GM23248 (cell line): ENCODE data around the gene CDC7. TPM values are rescaled to one million over a fixed set of nuclear protein-coding genes. Genes with fewer than 3 reads are reported as not detected.

Source experiments
- DNase-seq: peaks from one replicate; pipeline ENCODE4 v3.0.0-alpha.2; 2015
- H2AFZ ChIP-seq: fragments of 200-600 bp; sonication (generic); 2 replicates; pipeline ENCODE4 v1.6.1; 2016; ENCODE audit warnings: antibody characterized with exemption
- H3F3A ChIP-seq: fragments of 200-600 bp; sonication (generic); 2 replicates; pipeline ENCODE4 v1.6.1; 2016; ENCODE audit warnings: mild to moderate bottlenecking, antibody characterized with exemption, mixed run types; ENCODE audit not compliant: insufficient read depth
- H3K27ac ChIP-seq: fragments of 200-600 bp; sonication (generic); 2 replicates; pipeline ENCODE4 v1.5.1; 2016; ENCODE audit warnings: mild to moderate bottlenecking
- H3K27me3 ChIP-seq: fragments of 200-600 bp; sonication (generic); replicated peaks from 2 replicates; pipeline ENCODE4 v1.6.1; 2016; ENCODE audit warnings: mild to moderate bottlenecking; ENCODE audit not compliant: insufficient read depth
- H3K36me3 ChIP-seq: fragments of 200-600 bp; sonication (generic); 2 replicates; pipeline ENCODE4 v1.6.1; 2016; ENCODE audit warnings: low read depth, mild to moderate bottlenecking
- H3K4me1 ChIP-seq: fragments of 200-600 bp; sonication (generic); 2 replicates; pipeline ENCODE4 v1.6.1; 2016; ENCODE audit warnings: mild to moderate bottlenecking; ENCODE audit not compliant: insufficient read depth
- H3K4me2 ChIP-seq: fragments of 200-600 bp; sonication (generic); one replicate; pipeline ENCODE4 v1.6.1; 2016; ENCODE audit warnings: mild to moderate bottlenecking; ENCODE audit not compliant: unreplicated experiment
- H3K4me3 ChIP-seq: fragments of 200-600 bp; sonication (generic); 2 replicates; pipeline ENCODE4 v1.5.1; 2016; ENCODE audit warnings: mild to moderate bottlenecking
- H3K79me2 ChIP-seq: fragments of 200-600 bp; sonication (generic); 2 replicates; pipeline ENCODE4 v1.6.1; 2016; ENCODE audit warnings: mild to moderate bottlenecking; ENCODE audit not compliant: insufficient read depth
- H3K9ac ChIP-seq: fragments of 200-600 bp; sonication (generic); 2 replicates; pipeline ENCODE4 v1.6.1; 2016; ENCODE audit warnings: mild to moderate bottlenecking
- H3K9me2 ChIP-seq: fragments of 200-600 bp; sonication (generic); 2 replicates; pipeline ENCODE4 v1.6.1; 2016; ENCODE audit warnings: mixed run types, mild to moderate bottlenecking, moderate library complexity; ENCODE audit not compliant: insufficient read depth
- H3K9me3 ChIP-seq: fragments of 200-600 bp; sonication (generic); one replicate; pipeline ENCODE4 v1.6.1; 2017; ENCODE audit warnings: low read depth
- H4K20me1 ChIP-seq: fragments of 200-600 bp; sonication (generic); 2 replicates; pipeline ENCODE4 v1.6.0; 2016; ENCODE audit not compliant: insufficient read depth
- EZH2 ChIP-seq: fragments of 200-600 bp; sonication (generic); IDR thresholded peaks from 2 replicates; pipeline ENCODE4 v1.6.1; 2018; ENCODE audit warnings: antibody characterized with exemption, mild to moderate bottlenecking; ENCODE audit not compliant: insufficient read depth, poor library complexity, severe bottlenecking
- EZH2phosphoT487 ChIP-seq: fragments of 200-600 bp; sonication (generic); IDR thresholded peaks from 2 replicates; pipeline ENCODE4 v1.6.1; 2018; ENCODE audit warnings: antibody characterized with exemption, moderate library complexity, mild to moderate bottlenecking, low read depth; ENCODE audit not compliant: insufficient read depth
- WGBS, 2 experiments: methylation state at CpG; one replicate each; pipeline ENCODE4 v1.1.6; 2015 to 2017; ENCODE audit warnings: low lambda C conversion rate in 2 of 2, low coverage in 1 of 2; ENCODE audit errors: missing lambda C conversion rate in 2 of 2; 5-methylcytosine and 5-hydroxymethylcytosine counted together
- in situ Hi-C: fragments of 300-500 bp; cut with MboI; formaldehyde crosslinking; loops from 2 replicates; pipeline ENCODE4 v1.15.0; 2020
- polyA plus RNA-seq: library from polyadenylated mRNA; unstranded; fragments of >200 nt; fragmentation: Nextera tagmentation; extraction: Ambion mirVana; gene quantifications from 2 replicates; pipeline ENCODE4 v1.2.1, GENCODE V29; 2016
- total RNA-seq: library from RNA; depleted of rRNA; stranded (reverse); fragments of >200 nt; shearing (Covaris generic); gene quantifications from 2 replicates; pipeline ENCODE4 v1.2.3, GENCODE V29; 2014

The CDC7 gene
- total and polyA plus RNA-seq, 2 experiments from 2014 or later: 3.5 to 4.7 TPM

- peaks cover 13% of the 10 kb centered on the region for H3F3A ChIP-seq
- no peak overlapping the region for H3K9ac ChIP-seq
- H3K9me2 ChIP-seq: no peaks in the 10 kb centered on the region
- DNase-seq: no peak
- no peak overlapping the region for H3K27ac ChIP-seq
- H3K4me2 ChIP-seq: no peak overlapping the region
- H3K27me3 ChIP-seq: no peaks in the 10 kb centered on the region
- in situ Hi-C loops: loop anchor here (10.0 kb wide), 1 partner anchor 790 kb away; the partner anchor contains the start of genes GLMN and RPAP2
- no peaks in the 10 kb centered on the region for H4K20me1 ChIP-seq
- WGBS, 2 experiments: 98 to 100% methylated on average over 3 of the region's 3 CpGs
- H2AFZ ChIP-seq: no peak overlapping the region
- H3K4me1 ChIP-seq: peaks cover 17% of the 10 kb centered on the region
- TF ChIP-seq EZH2 (no peak), EZH2phosphoT487 (no peak)
- no peak overlapping the region for H3K4me3 ChIP-seq
- peaks cover 47% of the 10 kb centered on the region for H3K79me2 ChIP-seq
- H3K36me3 ChIP-seq: no peaks in the 10 kb centered on the region
- no peaks in the 10 kb centered on the region for H3K9me3 ChIP-seq
These were observed 4.4 kb downstream of the CDC7 start for GRCh38 chr1:91505086-91505485.

GRCh38 chr1:91506071-91506470, 5.4 kb downstream of the CDC7 start:
- no peaks in the 10 kb centered on the region for H3K27me3 ChIP-seq
- no peaks in the 10 kb centered on the region for H3K9me2 ChIP-seq
- no peak overlapping the region for H3K4me2 ChIP-seq
- TF ChIP-seq EZH2 (no peak), EZH2phosphoT487 (no peak)
- H4K20me1 ChIP-seq: no peaks in the 10 kb centered on the region
- WGBS, 2 experiments: 72 to 76% methylated on average over 4 of the region's 4 CpGs
- H3K27ac ChIP-seq: no peak overlapping the region
- H3K4me1 ChIP-seq: peaks cover 17% of the 10 kb centered on the region
- H3K36me3 ChIP-seq: no peaks in the 10 kb centered on the region
- no peaks in the 10 kb centered on the region for H3K9me3 ChIP-seq
- in situ Hi-C loops: loop anchor here (10.0 kb wide), 1 partner anchor 789 kb away; the partner anchor contains the start of genes GLMN and RPAP2
- H3F3A ChIP-seq: peaks cover 21% of the 10 kb centered on the region
- no peak for DNase-seq
- H3K4me3 ChIP-seq: no peak overlapping the region
- no peak overlapping the region for H3K9ac ChIP-seq
- 0 out of 2 replicates have a peak overlapping the region, but pooled peaks have one; percentile 7 for H2AFZ ChIP-seq
- H3K79me2 ChIP-seq: peaks cover 47% of the 10 kb centered on the region

- Histone ChIP-seq H3K9me3 (no peaks in the 10 kb centered on the region), H3K4me1 (peaks cover 8% of the 10 kb centered on the region; the same call in 1 of the 2 replicates), H3K9ac (no peak overlapping the region), H3K9me2 (no peaks in the 10 kb centered on the region), H3K79me2 (peaks cover 43% of the 10 kb centered on the region), H3K4me2 (no peak overlapping the region), H3K36me3 (no peaks in the 10 kb centered on the region), H3K4me3 (no peak overlapping the region), H3F3A (peaks cover 10% of the 10 kb centered on the region; the same call in 1 of the 2 replicates), H3K27me3 (no peaks in the 10 kb centered on the region), H4K20me1 (no peaks in the 10 kb centered on the region), H2AFZ (no peak overlapping the region), H3K27ac (no peak overlapping the region)
- WGBS, 2 experiments: 97 to 98% methylated on average over 2 of the region's 2 CpGs
- in situ Hi-C loops: loop anchor here (10.0 kb wide), 1 partner anchor 787 kb away; the partner anchor contains the start of genes GLMN and RPAP2
- TF ChIP-seq EZH2 (no peak), EZH2phosphoT487 (no peak)
- DNase-seq: no peak
These were observed 6.7 kb downstream of the CDC7 start for GRCh38 chr1:91507328-91507727.

GRCh38 chr1:91510754-91511153, 10.1 kb downstream of the CDC7 start:
- DNase-seq: no peak
- no peaks in the 10 kb centered on the region for H3K4me1 ChIP-seq
- no peaks in the 10 kb centered on the region for H3K9me3 ChIP-seq
- H3F3A ChIP-seq: peaks cover 9% of the 10 kb centered on the region; the same call in 1 of the 2 replicates
- peaks cover 12% of the 10 kb centered on the region for H3K79me2 ChIP-seq
- H2AFZ ChIP-seq: 0 out of 2 replicates have a peak overlapping the region, but pooled peaks have one; percentile 1
- H3K27ac ChIP-seq: no peak overlapping the region
- WGBS, 2 experiments: 92 to 96% methylated on average over 1 of the region's 1 CpG
- TF ChIP-seq EZH2phosphoT487: no peak
- no peak for TF ChIP-seq EZH2
- H3K4me3 ChIP-seq: no peak overlapping the region
- in situ Hi-C loops: no loop called here
- 0 out of 2 replicates have a peak, but pooled peaks cover 4% of the 10 kb centered on the region for H3K36me3 ChIP-seq
- H4K20me1 ChIP-seq: no peaks in the 10 kb centered on the region
- no peak overlapping the region for H3K4me2 ChIP-seq
- H3K9me2 ChIP-seq: no peaks in the 10 kb centered on the region
- H3K9ac ChIP-seq: no peak overlapping the region
- H3K27me3 ChIP-seq: no peaks in the 10 kb centered on the region
